NCI-H2227 (cell line): Measurements from ENCODE around the gene ARID5B.

ENCODE experiments used
- DNase-seq: peaks from one replicate; lab custom pipeline; 2025; ENCODE audit not compliant: unreplicated experiment; lab: John Stamatoyannopoulos, UW

Gene ARID5B

DNA sequence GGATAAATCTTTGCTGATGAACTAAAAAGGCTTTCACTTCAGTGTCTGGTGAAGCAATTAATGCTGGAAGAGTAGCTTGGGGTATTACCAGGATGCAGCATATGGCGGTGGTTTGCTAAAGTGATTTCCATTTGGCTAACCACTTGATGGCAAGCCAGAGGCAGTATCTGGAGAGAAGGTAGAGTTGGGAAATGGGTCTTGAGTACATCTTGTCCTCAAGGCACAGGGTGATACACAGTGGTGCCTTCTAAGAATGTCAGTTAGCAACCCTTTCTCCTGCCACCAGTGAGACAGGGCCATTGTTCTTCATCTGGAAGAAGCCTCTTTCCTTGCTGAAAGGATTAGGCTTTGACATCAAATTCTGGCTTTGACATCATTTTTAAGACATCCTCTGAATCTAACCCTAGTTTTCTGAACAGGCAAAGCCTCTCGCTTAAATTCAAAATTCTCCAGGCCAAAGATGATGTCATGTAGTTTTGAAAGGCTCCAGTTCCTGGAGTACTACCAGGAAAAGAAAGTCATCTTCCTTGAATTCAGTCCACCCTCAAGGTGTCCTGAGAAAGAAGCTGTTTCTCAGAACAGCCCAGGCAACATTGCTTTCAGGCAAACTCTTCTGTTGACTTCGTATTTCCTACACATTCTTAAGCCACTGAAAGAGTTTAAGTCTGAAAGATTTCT, 162.4 kb downstream of the ARID5B start:
- no peak for DNase-seq

DNA sequence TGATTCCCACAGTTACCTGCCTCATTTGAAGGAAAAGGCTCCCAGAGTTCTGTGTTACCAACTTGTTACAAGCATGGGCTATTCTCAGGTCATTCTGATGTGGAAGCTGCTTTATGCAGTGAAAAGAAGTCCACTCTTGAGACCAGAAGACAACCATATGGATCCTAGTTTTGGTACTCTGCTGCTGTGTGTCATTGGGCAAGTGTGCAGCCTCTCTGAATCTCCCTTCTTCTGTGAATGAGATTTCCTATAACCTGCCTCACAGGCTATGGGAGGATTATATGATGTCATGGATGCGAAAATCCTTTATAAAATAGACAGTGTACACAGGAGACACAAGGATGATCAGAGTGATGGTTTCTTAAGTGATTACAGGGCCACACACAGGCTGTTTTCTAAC, 166.1 kb downstream of the ARID5B start:
- no peak for DNase-seq

DNA sequence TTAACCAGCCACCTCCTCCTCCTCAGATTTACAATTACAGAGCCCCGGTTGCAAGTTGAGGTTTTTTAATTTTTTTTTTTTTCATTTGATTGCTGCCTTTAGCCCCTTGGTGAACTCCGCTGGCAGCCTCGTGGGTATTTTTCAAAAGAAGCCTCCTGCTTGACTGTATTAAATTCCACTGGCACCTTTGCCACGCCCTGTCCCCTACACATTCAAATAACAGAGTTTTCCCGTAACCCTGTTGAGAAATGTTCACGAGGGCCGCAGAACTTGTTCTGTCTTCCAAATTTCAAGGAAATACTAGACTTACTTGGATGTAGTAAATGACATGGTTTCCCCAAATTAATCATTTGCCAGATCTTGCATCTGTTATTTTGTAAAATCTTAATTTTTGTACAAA, 167.0 kb downstream of the ARID5B start:
- no peak for DNase-seq

DNA sequence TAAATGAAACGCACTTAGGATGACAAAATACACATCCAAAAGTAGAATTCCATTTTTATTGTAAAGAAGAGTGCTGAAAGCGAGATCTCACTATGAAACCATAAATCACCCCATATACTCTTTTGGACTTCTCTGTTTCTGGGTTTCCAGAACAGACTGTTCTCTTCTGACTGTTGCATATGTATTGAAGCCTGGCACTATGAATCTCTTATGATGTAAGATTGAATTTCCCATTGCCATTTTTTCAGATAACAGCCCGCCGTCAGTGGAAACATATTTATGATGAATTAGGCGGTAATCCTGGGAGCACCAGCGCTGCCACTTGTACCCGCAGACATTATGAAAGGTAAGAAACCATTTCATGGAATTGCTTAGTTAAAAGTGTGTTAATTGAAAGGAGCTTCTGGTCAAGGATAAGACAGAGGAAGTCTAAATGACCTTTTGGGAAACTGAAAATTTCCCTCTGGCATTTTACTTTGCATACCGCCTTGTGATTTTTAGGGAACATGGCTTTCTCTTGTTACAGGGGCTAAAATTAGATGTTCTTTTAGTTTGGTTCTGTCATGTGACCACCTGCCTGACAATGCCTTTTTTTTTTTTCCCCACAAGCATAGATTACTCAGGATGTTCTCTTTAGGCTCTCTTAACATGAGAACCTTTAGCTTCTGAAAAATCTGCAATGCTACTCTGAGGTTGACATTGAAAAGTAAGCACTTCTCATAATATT, 168.1 kb downstream of the ARID5B start:
- DNase-seq = no peak

DNA sequence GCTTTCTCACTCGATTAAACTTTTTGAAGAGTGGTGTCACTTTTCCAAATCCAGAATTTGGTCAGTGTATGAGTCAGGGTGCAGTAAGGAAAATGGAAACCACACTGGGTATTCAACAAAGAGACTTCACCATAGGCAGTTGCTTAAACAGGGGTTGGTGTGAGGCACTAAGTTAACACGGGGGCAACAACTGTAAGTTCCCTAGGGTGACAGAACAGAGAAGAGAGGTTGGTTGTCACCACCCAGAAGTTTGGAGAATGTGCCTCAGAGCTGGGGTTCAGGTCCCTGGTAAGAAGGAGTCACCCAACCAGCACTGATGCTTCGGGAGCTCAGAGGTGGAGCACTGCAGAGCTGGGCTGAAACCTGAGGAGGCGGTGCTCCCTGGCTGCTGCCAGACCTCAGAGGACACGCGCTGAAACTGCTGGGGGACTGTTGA, 170.4 kb downstream of the ARID5B start:
- no peak for DNase-seq

DNA sequence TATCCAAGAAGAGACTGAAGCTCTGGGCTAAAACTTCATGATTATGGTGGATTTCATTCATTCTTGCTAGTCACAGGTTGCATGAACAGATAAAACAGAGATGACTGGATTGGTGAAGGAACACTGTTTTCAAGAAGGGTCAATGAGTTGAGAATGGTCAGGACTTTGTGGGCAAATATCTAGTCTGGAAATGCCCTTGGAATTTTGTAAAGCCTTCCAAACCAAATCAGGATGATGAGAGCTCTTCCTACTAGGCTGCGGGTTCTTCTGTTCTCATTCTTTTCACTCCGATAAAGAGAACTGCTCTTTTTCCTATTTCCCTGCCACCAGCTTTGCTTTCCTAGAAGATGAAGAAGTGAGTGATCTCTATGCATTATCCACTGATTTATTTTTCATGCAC, 171.4 kb downstream of the ARID5B start:
- DNase-seq = no peak

DNA sequence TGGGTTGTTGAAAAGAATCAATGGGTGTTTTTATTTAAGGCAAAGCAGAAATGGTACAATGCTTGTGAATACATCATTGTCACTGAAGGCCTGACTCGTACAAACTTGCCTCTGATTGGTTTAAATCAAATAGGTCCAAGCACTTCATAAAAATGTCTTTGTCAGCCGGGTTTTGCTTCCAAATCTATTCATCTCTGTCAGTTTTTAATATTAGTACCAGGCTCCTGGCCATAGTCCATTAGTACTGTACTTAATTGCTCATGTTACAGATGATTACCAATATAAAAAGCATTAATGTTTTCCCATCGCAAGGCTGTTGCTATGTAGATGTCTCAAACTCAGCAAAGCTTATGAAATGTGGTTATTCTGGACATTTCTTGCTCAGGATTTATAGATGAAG, 171.9 kb downstream of the ARID5B start:
- no peak for DNase-seq

DNA sequence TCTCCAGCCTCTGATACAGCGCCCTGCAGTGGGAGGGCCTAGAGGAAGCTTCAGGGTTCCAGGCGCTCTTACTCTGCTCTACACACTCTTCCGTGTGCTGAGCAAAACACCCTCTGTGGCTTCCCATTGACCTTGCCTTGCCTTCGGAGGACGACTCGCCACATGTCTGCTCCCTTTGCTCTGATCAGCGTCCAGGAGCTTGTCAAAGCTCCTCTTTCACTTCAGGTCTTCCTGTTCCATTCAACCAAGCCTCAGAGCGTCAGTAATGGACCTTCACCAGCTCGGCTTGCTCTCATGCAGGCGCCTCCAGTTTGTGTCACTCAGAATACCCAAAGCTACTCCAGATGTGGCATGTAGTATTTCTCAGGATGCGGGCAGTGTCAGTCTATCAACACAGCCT, 173.9 kb downstream of the ARID5B start:
- DNase-seq = no peak

DNA sequence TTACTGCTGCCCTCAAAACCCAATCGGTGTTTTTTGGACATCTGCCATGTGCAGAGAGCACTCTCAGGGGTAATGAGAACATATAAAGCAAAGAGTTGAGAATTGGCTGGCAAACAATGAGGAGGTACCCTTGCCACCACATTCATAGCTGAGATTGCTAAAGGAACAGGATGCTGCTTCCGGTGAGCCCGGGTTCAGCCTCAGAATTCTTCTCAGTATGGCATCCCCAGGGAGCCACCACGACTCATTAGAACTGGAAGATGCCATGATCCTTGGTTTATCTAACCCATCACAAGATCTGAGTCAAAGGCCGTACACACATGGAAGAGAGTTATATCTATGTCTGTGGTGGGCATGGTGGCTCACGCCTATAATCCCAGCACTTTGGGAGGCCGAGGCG, 174.4 kb downstream of the ARID5B start:
- DNase-seq = no peak

DNA sequence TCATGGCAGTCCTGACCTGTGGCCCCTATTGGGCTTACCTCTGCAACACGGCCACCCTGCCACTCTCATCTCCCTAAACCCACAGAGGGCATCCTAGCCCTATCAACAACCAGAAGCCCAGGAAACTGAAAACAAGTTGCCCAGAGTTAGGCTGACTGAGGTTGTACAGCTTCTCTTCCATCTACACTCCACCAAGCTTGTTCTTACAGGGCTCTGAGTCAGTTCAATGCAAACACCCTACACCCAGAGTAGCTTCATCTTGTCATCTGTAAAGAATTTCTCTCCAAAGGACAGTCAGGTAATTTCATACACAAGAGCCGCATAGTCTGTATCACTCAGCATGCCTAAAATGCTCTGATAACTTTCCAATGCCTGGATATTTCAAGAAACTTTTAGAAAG, 175.4 kb downstream of the ARID5B start:
- DNase-seq = no peak

DNA sequence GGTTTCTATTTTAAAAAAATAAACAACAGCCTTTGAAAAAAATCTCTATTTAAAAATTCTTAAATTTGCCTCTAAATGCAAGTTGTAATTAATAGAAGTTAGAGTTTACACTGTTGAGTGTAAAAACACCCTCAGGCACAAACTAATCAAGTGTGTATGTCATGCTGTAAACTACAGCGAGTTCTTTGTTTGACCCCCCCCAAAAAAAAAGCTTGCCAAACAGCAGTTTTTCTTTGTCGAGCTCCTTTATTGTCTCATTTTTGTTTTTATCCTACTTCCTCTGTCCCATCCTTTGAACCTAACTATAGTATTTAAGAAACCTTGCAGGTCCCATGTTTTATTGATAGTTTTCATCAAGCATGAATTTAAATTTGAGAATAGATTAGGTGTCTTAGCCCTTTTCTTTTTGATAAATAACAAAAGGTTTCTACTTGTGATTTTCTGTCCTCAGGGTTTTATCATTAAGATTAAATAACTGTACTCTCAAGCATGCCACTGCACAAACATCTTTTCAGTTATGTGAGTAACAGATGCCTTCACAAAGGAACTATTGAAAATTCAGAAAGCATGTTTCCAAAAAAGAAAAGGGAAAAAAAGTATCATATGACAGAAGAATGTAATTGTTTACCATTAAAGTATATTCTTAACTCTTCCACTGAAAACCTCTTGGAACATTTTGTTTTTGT, 176.0 kb downstream of the ARID5B start:
- no peak for DNase-seq

DNA sequence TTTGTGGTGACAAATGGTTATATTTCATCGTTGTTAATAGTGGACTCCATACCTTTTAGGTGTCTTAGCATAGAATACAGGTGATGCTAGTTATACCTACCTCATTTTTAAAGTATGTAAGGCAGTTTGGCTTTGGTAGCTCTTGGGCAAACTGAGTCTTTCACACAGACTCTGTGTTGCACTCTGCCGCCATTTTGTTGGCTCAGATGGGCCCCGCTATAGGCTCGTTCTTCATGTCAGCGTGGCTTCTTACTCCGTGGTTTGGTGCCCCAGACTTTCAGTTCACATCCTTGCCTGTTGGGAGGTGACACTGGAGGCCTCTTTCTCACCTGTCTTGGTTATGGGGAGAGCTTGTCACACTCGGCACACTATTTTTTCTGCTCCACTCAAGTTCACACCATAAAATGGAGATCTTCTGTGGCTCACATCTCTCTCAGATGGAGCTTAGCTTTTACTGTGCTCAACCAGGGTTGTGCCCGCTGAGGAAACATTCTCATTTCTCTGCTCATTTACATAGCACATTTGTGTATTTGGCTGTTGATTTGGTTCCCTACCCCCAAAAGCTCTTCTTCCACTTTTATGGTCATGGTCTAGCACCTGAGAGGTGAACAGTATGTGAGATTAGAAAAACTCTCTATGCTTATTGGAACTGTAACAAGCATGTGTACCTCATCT, 178.5 kb downstream of the ARID5B start:
- no peak for DNase-seq

DNA sequence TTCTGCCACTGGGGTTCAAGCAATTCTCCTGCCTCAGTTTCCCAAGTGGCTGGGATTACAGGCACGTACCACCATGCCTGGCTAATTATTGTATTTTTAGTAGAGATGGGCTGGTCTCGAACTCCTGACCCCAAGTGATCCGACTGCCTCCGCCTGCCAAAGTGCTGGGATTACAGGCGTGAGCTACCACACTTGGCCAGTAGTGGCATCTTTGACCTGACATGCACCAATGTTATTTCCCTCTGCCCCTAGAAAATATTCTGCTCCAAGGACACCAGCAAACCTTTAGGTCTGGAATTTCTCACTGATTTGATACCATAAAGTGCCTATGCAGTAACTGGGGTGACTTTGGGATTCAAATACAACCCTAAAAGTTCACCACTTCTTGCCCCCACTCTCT, 179.4 kb downstream of the ARID5B start:
- DNase-seq = no peak

DNA sequence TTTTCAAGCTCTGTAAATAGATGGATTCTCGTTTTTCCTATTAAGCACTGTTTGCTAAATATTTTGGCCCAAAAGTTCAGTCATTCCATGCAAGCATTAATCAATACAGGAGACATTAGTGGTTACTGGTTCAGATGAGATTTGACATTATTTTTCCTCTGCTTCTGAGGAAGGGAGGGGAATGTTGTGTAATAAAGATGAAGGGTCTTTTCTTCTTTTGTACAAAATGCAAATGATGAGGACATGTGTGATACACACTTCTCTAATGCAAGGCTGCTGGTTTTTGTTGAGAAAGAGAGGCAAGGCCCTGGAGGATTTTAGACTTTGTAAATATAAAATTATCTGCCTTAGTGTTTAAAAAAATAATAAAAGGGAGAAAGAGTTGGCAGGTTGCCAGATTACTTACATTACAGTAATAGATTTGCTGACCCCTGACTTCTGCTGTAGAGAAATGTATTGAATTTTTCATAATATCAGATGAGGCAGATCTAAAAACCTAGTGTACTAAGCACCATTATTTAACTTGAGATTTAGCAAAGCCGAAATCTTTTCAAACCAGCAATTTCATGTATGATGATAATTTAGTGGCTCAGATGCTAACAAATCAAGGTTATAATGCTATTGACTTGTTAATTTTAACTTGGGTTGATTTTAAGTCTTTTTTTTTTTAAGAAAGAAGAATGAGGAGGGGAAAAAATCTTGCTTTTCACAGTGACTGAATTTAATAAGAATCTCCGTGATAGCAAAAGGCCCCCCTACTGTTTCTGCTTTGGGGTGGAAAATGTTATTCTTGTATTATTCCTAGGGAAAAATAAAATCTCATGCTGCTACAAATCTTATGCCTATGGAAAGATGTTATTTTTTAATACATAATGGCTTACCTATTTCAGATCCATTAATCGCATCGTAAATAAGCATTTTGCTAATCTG, 180.1 kb downstream of the ARID5B start:
- DNase-seq = peak; percentile 78

DNA sequence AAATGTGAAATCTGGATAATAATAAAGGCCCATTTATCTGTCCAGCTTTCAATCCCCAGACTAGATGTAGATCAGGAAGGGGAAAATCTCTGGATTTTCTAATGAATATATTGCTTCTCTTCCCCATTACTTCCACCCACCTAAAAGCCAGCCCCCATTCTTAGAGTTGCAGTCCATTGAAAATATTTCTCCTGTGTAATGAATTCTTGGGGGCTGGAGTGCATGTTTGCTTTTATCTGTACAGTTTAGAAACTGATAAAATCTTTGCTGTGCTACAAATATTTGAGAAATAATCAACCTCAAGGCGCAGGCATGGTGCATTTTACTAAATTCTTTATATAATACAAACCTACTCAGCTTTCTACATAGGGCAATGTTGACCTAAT, 180.8 kb downstream of the ARID5B start:
- DNase-seq = no peak

DNA sequence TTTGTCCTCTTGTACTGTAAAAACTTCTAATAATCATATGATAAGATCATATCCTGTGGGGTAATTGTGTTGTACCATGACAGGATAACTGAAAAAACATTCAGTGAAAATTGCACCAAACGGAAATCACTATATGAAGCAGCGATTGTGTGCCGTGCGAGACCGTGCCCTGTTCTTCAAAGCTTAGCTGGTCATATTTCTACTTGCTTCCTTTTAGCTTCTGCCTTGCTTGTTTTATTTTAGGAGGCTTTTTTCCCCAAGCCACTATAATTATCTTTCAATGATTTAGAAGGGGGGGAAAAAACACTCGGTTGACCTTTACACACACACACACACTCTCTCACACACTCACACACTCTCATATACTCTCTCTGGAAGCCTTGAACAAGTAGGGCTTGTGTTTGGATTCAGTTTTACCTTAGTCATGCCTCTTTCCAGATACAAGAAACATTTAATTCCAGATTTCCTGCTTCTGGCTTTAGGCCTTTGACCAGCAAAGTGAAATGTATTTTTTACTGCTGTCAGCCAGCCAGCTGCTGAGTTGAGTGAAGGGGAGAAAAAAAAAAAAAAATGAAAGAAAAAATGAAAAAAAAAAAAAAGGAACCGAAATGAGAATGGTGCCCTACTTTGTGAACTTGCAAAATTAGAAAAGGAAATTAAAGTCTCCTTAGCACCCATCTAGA, 181.4 kb downstream of the ARID5B start:
- peak; percentile 60 for DNase-seq

DNA sequence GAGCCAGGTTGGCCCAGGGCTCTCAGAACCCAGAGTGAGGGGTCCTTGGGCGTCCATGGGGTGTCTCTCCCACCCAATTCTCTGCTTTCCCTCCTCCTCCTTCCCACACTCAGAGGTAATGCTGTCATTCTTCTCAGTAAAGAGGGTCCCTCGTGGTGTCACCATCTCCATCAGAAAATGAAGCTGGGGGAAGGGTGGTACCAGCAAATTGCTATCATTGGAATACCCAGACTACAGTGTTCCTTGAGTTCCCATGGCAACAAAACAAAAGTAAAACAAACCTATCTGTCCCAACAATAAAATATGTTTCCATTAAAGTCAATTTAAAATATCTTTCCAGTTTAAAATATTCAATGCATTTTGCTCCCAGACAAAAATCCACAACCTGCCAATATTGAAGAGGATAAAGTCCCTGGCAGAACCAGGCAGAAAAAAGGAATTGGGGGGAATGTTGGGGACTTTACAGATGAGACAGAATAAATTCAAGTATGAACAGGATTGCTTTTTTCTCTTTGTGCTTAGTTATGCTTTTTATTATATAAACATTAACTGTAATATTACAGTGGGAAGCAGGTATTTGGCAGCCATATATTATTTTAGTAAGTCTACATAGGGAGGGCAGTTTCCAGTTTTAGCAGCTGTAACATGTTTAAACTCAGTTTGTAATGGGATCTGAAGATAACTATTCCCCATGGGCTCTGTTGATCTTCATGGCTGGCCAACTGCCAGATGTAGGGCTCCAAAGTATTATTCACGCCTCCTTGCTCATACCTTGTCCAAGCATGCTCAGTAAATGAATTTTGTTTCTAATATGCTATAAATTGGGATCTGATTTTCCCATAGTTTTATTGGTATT, 182.1 kb downstream of the ARID5B start:
- DNase-seq = peak; percentile 64

DNA sequence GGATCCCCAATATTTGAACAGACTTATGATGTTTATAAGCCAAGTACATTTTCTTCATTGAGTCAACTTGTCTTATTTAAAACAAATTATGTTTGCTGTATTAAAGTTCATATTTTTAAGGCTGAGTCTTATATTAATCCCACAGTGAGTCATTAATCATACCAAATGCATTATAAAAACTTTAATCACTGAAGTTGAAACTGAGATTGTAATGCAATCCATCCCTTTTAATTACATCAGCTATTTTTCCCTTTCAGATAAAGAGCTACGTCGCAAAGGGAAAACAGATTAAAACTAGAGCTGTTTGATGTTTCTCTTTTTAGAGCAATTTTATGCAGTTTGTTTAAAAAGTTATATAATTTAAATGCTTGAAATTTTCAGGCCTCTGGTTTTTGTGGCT, 183.0 kb downstream of the ARID5B start:
- DNase-seq = no peak

DNA sequence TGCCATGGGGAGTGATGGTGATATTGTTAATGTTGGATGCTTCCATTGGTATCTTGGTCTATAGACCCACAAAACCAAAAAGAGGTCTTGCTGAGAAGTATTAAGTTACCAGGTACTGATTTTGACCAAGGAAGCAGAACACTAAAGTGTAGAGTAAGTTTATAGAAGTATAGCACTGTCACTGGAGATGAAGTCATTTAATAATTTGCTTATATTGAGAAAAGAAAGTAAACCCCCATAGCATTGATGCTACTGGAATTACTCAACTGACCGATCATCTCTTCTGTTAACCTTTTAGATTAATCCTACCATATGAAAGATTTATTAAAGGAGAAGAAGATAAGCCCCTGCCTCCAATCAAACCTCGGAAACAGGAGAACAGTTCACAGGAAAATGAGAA, 183.9 kb downstream of the ARID5B start:
- no peak for DNase-seq
